GM06990 (cell line): ENCODE results near the gene SP1.
"Not testable (repeated sequence)": the region's sequence is repeated elsewhere in the genome, so short reads cannot be mapped to it uniquely, and the experiment has no call there.

ENCODE experiments used
- DNase-seq: peaks from one replicate; pipeline ENCODE4 v3.0.0-alpha.2; 2011; ENCODE audit not compliant: insufficient read length; ENCODE audit errors: extremely low read depth
- H3K27me3 ChIP-seq: replicated peaks from 2 replicates; pipeline ENCODE4 v1.6.0; 2011; ENCODE audit warnings: low read length; ENCODE audit not compliant: control insufficient read depth, insufficient read depth
- H3K36me3 ChIP-seq: 2 replicates; pipeline ENCODE4 v1.5.1; 2011; ENCODE audit warnings: low read length; ENCODE audit not compliant: control insufficient read depth, insufficient read depth
- H3K4me3 ChIP-seq: replicated peaks from 2 replicates; pipeline ENCODE4 v1.5.1; 2011; ENCODE audit warnings: low read depth, mild to moderate bottlenecking, control low read depth, low read length
- CTCF ChIP-seq: IDR thresholded peaks from 2 replicates; pipeline ENCODE4 v1.5.1; 2011; ENCODE audit warnings: low read length, control low read depth, mild to moderate bottlenecking, inconsistent platforms; ENCODE audit not compliant: insufficient read depth, poor library complexity, severe bottlenecking

Gene SP1

GRCh38 chr12:53410951-53411350 is 31.0 kb downstream of the SP1 start:
- no peak overlapping the region for H3K4me3 ChIP-seq
- no peak for TF ChIP-seq CTCF
- no peaks in the 10 kb centered on the region for H3K27me3 ChIP-seq
- peaks cover 8% of the 10 kb centered on the region for H3K36me3 ChIP-seq
- no peak for DNase-seq

- DNase-seq: no peak
- Histone ChIP-seq H3K4me3 (no peak overlapping the region), H3K36me3 (peaks cover 5% of the 10 kb centered on the region), H3K27me3 (no peaks in the 10 kb centered on the region)
- TF ChIP-seq CTCF: no peak
Observed at GRCh38 chr12:53413485-53414204, 33.7 kb downstream of the SP1 start.

GRCh38 chr12:53414756-53415417 is 34.9 kb downstream of the SP1 start:
- no peak overlapping the region for H3K4me3 ChIP-seq
- TF ChIP-seq CTCF: no peak
- no peaks in the 10 kb centered on the region for H3K27me3 ChIP-seq
- peaks cover 4% of the 10 kb centered on the region for H3K36me3 ChIP-seq
- no peak for DNase-seq

- not testable (repeated sequence) for H3K27me3 ChIP-seq, DNase-seq, H3K4me3 ChIP-seq, H3K36me3 ChIP-seq
Observed at GRCh38 chr12:53415752-53416389, 35.9 kb downstream of the SP1 start.

- not testable (repeated sequence) for H3K36me3 ChIP-seq, H3K4me3 ChIP-seq, H3K27me3 ChIP-seq
- peak; percentile 59 for DNase-seq
Observed at GRCh38 chr12:53417291-53417816, 37.4 kb downstream of the SP1 start.

- H3K4me3 ChIP-seq: no peak overlapping the region
- no peak for DNase-seq
- H3K36me3 ChIP-seq: no peaks in the 10 kb centered on the region
- no peak for TF ChIP-seq CTCF
- no peaks in the 10 kb centered on the region for H3K27me3 ChIP-seq
Observed at GRCh38 chr12:53418221-53418620, 38.2 kb downstream of the SP1 start.
